Spleen (tissue), 13 donors: Measurements from ENCODE around the gene PITPNM1. TPM values are rescaled to one million over a fixed set of nuclear protein-coding genes. Genes with fewer than 3 reads are reported as not detected.
"Not testable (repeated sequence)": the region's sequence is repeated elsewhere in the genome, so short reads cannot be mapped to it uniquely, and the experiment has no call there.

Experiments
- DNase-seq: peaks from one replicate; pipeline ENCODE4 v3.0.0-alpha.2; 2020
- H3K27ac ChIP-seq, 8 donors: fragments of 200-600 bp; sonication (generic) in 7 of 8; 1 replicate in 4 of 8; 2 replicates in 4 of 8; pipeline versions ENCODE4 v1.5.0 to v1.8.0; 2016 to 2021; ENCODE audit warnings: inconsistent platforms in 4 of 8, mild to moderate bottlenecking in 4 of 8, moderate library complexity in 1 of 8
- H3K27me3 ChIP-seq, 7 donors: fragments of 200-600 bp; sonication (generic) in 6 of 7; replicated peaks in 1 of 7; 1 replicate in 4 of 7; 2 replicates in 3 of 7; pipeline versions ENCODE4 v1.5.0 to v1.8.0; 2016 to 2021; ENCODE audit warnings: inconsistent platforms in 3 of 7, mild to moderate bottlenecking in 1 of 7
- H3K36me3 ChIP-seq, 6 donors: fragments of 200-600 bp; sonication (generic) in 5 of 6; 1 replicate in 4 of 6; 2 replicates in 2 of 6; pipeline versions ENCODE4 v1.5.0 to v1.8.0; 2016 to 2021; ENCODE audit warnings: inconsistent platforms in 2 of 6
- H3K4me1 ChIP-seq, 6 donors: fragments of 200-600 bp; sonication (generic) in 5 of 6; 1 replicate in 3 of 6; 2 replicates in 3 of 6; pipeline versions ENCODE4 v1.5.0 to v1.8.0; 2016 to 2021; ENCODE audit warnings: inconsistent platforms in 3 of 6
- H3K4me3 ChIP-seq, 8 donors: fragments of 200-600 bp; sonication (generic) in 7 of 8; 1 replicate in 4 of 8; 2 replicates in 4 of 8; pipeline versions ENCODE4 v1.5.0 to v1.8.0; 2016 to 2021; ENCODE audit warnings: inconsistent platforms in 4 of 8, mild to moderate bottlenecking in 4 of 8, moderate library complexity in 2 of 8
- H3K9me3 ChIP-seq, 8 donors: fragments of 200-600 bp; sonication (generic) in 7 of 8; 1 replicate in 4 of 8; 2 replicates in 4 of 8; pipeline versions ENCODE4 v1.5.0 to v1.8.0; 2016 to 2021; ENCODE audit warnings: inconsistent platforms in 4 of 8
- POLR2A ChIP-seq, 3 donors: fragments of 450-650 bp; IDR thresholded peaks; one replicate each; pipeline ENCODE4 v1.5.1; 2017; ENCODE audit warnings: antibody characterized with exemption in 3 of 3, mild to moderate bottlenecking in 1 of 3
- POLR2AphosphoS5 ChIP-seq, 3 donors: sonication (generic); formaldehyde crosslinking; IDR thresholded peaks; one replicate each; pipeline ENCODE4 v1.5.1; 2017; ENCODE audit warnings: antibody characterized with exemption in 3 of 3
- WGBS, 5 donors: extraction: QIAGEN DNeasy Blood & Tissue Kit in 3 of 5; methylation state at CpG; one replicate each; pipeline versions ENCODE4 v1.1.5 to v1.1.7; 2013 to 2018; 5-methylcytosine and 5-hydroxymethylcytosine counted together
- intact Hi-C: fragments of 100-400 bp; cut with DNase I; formaldehyde crosslinking; loops from one replicate; pipeline ENCODE4 v1.15.0; 2023; ENCODE audit warnings: low total_unique reads
- long read RNA-seq, 2 donors: transcript quantifications; one replicate each; lab custom pipeline, GENCODE V29; 2026
- polyA plus RNA-seq, 3 donors: library from polyadenylated mRNA; stranded (reverse); fragments of 200-250 nt; gene quantifications; one replicate each; pipeline ENCODE4 v1.2.1, GENCODE V29; 2013
- total RNA-seq, 7 donors: library from RNA; depleted of rRNA in 3 of 7; stranded (reverse); fragments of >200 nt in 3 of 7; fragmentation: NEBNext Ultra II Directional in 4 of 7; extraction: Animal tissue kit (Norgen Biotek cat#: 25700) in 4 of 7; gene quantifications; one replicate each; pipeline versions ENCODE4 v1.1.0 to v1.2.1, GENCODE V29; 2016 to 2021
- TF ChIP-seq, protein P1 (sequence below), 11 experiments: fragments of 200-600 bp in 7 of 11; fragments of 450-650 bp in 4 of 11; sonication (generic) in 4 of 11; IDR thresholded peaks in 8 of 11; conservative IDR thresholded peaks in 3 of 11; 1 replicate in 7 of 11; 2 replicates in 4 of 11; pipeline versions ENCODE4 v1.4.0 to v1.8.0; 2016 to 2021; ENCODE audit warnings: antibody characterized with exemption in 11 of 11, inconsistent platforms in 4 of 11, mild to moderate bottlenecking in 1 of 11
- donor health status: healthy with polysubstance abuse.
- donor health status: DM: no; HTN: no; CAD: no; lungs with moderate emphysema.
- donor health status: DM: no; HTN: no; CAD: no.
- donor health status: Bipolar disorder and iron deficiency.
- donor health status: healthy.
- donor health status: DM: no; HTN: no; CAD: no.
- donor health status: DM: yes; HTN: yes; CAD: no.

The PITPNM1 gene
- total RNA-seq (10 to 100 TPM; 42.5 to 86.9 (median 74.9) TPM), polyA plus RNA-seq (10 to 100 TPM; 17.8 to 67.0 (median 29.2) TPM)
- long read RNA-seq, donor 1, partial matches to known transcripts: 0 of 1 reads
- long read RNA-seq, donor 1, other reads (novel, unspliced or antisense): 0 of 1 reads
- long read RNA-seq, donor 2: 0 reads

DNA sequence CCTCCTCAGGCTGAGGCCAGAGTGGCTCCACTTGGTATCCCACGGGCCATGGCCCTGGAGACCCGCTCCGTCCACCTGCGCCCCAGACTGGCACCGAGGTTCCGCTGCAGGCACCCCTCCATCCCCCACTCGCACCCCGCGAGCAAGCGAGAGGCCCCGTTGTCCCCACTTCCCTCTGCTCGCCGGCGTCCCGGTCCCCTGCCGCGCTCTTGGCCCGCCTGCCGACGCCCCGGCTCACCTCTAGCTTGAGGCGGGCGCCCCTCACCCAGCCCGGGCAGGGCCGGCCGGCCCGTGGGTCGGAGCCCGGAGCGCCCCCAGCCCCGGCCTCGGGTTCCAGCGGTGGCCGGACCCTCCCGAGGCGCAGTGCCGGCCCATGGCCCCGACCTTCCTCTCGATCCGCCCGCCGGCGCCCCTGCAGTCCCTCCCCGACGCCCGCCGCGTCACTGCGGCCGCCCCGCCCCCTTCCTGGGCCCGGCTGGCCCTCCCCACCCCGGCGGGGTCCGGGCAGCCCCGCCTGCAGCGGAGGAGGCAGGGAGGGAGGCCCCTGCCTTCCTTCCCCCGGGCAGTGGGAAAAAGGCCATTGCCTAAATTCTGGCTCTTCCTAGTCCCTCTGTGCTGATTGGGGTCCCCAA lies at the start of gene PITPNM1:
TSS of gene PITPNM1 (minus strand) at position 414 of the 632 bp plus-strand sequence. CDS start 1,183 bp downstream, outside the sequence.
- peak; percentile 97 for DNase-seq

DNA sequence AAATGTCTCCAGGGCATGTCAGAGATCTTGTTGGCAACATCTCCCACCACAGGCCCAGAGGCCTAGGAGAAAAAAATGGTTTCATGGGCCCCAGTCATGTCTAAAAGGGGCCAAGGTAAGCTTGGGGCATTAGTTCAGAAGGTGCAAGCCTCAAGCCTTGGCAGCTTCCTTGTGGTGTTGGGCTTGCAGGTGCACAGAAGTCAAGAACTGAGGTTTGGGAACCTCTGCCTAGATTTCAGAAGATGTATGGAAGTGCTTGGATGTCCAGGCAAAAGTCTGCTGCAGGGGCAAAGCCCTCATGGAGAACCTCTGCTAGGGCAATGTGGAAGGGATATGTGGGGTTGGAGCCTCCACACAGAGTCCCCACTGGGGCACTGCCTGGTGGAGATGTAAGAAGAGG lies 46.5 kb upstream of the PITPNM1 start:
- intact Hi-C loops: not testable (repeated sequence)

More for the DNA sequence above, at the start of gene PITPNM1:
- peaks cover 0 to 23% (median 0%) of the 10 kb centered on the region in 7 donors for H3K27me3 ChIP-seq
- no peaks in the 10 kb centered on the region for H3K9me3 ChIP-seq
- peak within 1 kb of the TSS; percentile 75 to 99 (median 98) for H3K27ac ChIP-seq
- 1 to 3% (median 2%) methylated on average over 31 to 58 of the region's 58 CpGs for WGBS, 5 donors
- TF ChIP-seq POLR2A (IDR thresholded peaks at IDR 0.05) (no peak), POLR2AphosphoS5 (IDR thresholded peaks at IDR 0.05) (peak; percentile 75 to 81 (median 75))
- H3K4me3 ChIP-seq: peak within 1 kb of the TSS; percentile 67 to 97 (median 87)
- intact Hi-C loops: loop anchor here (5.0 kb wide), 1 partner anchor 108 kb away; no protein-coding TSS in a partner anchor
- H3K36me3 ChIP-seq: peaks cover 0 to 45% (median 20%) of the 10 kb centered on the region in 6 donors
- peaks cover 32 to 85% (median 61%) of the 10 kb centered on the region in 6 donors for H3K4me1 ChIP-seq

GRCh38 chr11:67551127-67551526 lies 46.0 kb upstream of the PITPNM1 start:
- Histone ChIP-seq H3K9me3 (peaks cover 0 to 20% (median 12%) of the 10 kb centered on the region in 8 donors), H3K4me1 (no peaks in the 10 kb centered on the region), H3K27ac (no peak overlapping the region), H3K27me3 (no peaks in the 10 kb centered on the region), H3K36me3 (no peaks in the 10 kb centered on the region), H3K4me3 (no peak overlapping the region)
- intact Hi-C loops: no loop called here
- TF ChIP-seq POLR2AphosphoS5 (IDR thresholded peaks at IDR 0.05): no peak
- no peak for TF ChIP-seq POLR2A (IDR thresholded peaks at IDR 0.05)
- TF ChIP-seq, protein P1, sequence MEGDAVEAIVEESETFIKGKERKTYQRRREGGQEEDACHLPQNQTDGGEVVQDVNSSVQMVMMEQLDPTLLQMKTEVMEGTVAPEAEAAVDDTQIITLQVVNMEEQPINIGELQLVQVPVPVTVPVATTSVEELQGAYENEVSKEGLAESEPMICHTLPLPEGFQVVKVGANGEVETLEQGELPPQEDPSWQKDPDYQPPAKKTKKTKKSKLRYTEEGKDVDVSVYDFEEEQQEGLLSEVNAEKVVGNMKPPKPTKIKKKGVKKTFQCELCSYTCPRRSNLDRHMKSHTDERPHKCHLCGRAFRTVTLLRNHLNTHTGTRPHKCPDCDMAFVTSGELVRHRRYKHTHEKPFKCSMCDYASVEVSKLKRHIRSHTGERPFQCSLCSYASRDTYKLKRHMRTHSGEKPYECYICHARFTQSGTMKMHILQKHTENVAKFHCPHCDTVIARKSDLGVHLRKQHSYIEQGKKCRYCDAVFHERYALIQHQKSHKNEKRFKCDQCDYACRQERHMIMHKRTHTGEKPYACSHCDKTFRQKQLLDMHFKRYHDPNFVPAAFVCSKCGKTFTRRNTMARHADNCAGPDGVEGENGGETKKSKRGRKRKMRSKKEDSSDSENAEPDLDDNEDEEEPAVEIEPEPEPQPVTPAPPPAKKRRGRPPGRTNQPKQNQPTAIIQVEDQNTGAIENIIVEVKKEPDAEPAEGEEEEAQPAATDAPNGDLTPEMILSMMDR (IDR thresholded peaks at IDR 0.05 in 8 of 11, conservative IDR thresholded peaks at IDR 0.05 in 3 of 11): no peak
- no peak for DNase-seq

More for the DNA sequence above, 46.5 kb upstream of the PITPNM1 start:
- not testable (repeated sequence) for H3K4me3 ChIP-seq, H3K36me3 ChIP-seq, H3K27ac ChIP-seq, DNase-seq, H3K27me3 ChIP-seq, H3K4me1 ChIP-seq
- peaks cover 0 to 20% (median 12%) of the 10 kb centered on the region in 8 donors for H3K9me3 ChIP-seq

- no peak for DNase-seq
- H3K36me3 ChIP-seq: no peaks in the 10 kb centered on the region
- peaks cover 0 to 3% (median 0%) of the 10 kb centered on the region in 7 donors for H3K27me3 ChIP-seq
- whole genome bisulfite sequencing, 5 donors: 87 to 93% (median 89%) methylated on average over 9 of the region's 9 CpGs
- TF ChIP-seq, protein P1 (IDR thresholded peaks at IDR 0.05 in 8 of 11, conservative IDR thresholded peaks at IDR 0.05 in 3 of 11): no peak
- no peak for TF ChIP-seq POLR2AphosphoS5 (IDR thresholded peaks at IDR 0.05)
- no peak for TF ChIP-seq POLR2A (IDR thresholded peaks at IDR 0.05)
- H3K4me1 ChIP-seq: peaks cover 0 to 13% (median 4%) of the 10 kb centered on the region in 6 donors
- H3K4me3 ChIP-seq: no peak overlapping the region
- no peak overlapping the region for H3K27ac ChIP-seq
- intact Hi-C loops: no loop called here
- peaks cover 0 to 20% (median 12%) of the 10 kb centered on the region in 8 donors for H3K9me3 ChIP-seq
Measured at GRCh38 chr11:67548555-67549110, 43.5 kb upstream of the PITPNM1 start.

DNA sequence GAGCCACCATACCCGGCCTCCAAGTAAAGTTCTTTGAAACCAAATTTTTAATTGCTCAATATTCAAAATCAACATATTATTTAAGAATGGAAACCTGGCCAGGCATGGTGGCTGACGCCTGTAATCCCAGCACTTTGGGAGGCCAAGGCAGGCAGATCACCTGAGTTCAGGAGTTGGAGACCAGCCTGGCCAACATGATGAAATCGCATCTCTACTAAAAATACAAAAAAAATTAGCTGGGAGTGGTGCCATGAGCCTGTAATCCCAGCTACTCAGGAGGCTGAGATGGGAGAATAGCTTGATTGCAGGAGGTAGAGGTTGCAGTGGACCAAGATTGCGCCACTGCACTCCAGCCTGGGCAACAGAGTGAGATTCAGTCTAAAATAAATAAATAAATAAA lies 42.9 kb upstream of the PITPNM1 start:
- Histone ChIP-seq H3K9me3 (peaks cover 0 to 20% (median 12%) of the 10 kb centered on the region in 8 donors), H3K4me1 (peaks cover 0 to 13% (median 4%) of the 10 kb centered on the region in 6 donors)
- DNase-seq, H3K27ac ChIP-seq, H3K36me3 ChIP-seq, H3K4me3 ChIP-seq, H3K27me3 ChIP-seq, intact Hi-C loops: not testable (repeated sequence)
- WGBS, 5 donors: 84 to 93% (median 89%) methylated on average over 4 of the region's 4 CpGs
